Measurements from ENCODE around the gene VIPR1.

The VIPR1 gene

DNA sequence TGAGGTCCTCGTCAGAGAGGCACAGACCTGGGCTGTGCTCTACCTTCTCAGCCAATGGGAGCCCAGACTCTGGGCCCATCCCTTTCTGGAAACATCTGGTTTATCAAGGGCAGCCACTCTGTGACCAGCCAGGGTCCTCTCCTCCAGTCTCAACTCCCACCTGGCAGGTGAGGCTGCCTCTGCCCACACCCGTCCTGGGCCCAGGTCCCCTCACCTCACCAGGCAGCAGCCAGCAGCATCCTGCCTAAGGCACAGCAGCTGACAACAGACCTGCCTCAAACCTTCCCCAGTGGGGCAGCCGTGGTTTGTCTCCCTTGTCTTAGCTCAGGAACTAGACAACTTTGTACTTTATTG is 8.7 kb upstream of the VIPR1 start:
- no peak for TF ChIP-seq CTCF (IDR thresholded peaks at IDR 0.05; ENCODE audit: insufficient read depth, low read length, poor library complexity, severe bottlenecking)
- no peak for TF ChIP-seq EZH2phosphoT487 (conservative IDR thresholded peaks at IDR 0.05; ENCODE audit: low read length)
- H3K4me2 ChIP-seq (ENCODE audit: low read depth, low read length, poor library complexity, severe bottlenecking): no peak overlapping the region
- no peak overlapping the region for H2AFZ ChIP-seq (ENCODE audit: low read depth, low read length, severe bottlenecking)
- no peaks in the 10 kb centered on the region for H4K20me1 ChIP-seq (ENCODE audit: low read depth, low read length)
- no peaks in the 10 kb centered on the region for H3F3A ChIP-seq (ENCODE audit: insufficient read depth)
- no peaks in the 10 kb centered on the region for H3K9me2 ChIP-seq (replicated peaks; ENCODE audit: insufficient read depth, low read length)
- H3K27me3 ChIP-seq (ENCODE audit: low read length): no peaks in the 10 kb centered on the region
- no peak overlapping the region for H3K9ac ChIP-seq (ENCODE audit: low read length)
- no peak overlapping the region for H3K27ac ChIP-seq (ENCODE audit: low read depth, low read length)
- no peaks in the 10 kb centered on the region for H3K36me3 ChIP-seq (ENCODE audit: low read length)
- no peaks in the 10 kb centered on the region for H3K9me3 ChIP-seq (ENCODE audit: insufficient read depth, low read length)
- no peaks in the 10 kb centered on the region for H3K79me2 ChIP-seq (ENCODE audit: insufficient read depth, low read length)
- H3K4me3 ChIP-seq (ENCODE audit: insufficient read depth, low read length, poor library complexity, severe bottlenecking): no peak overlapping the region

DNA sequence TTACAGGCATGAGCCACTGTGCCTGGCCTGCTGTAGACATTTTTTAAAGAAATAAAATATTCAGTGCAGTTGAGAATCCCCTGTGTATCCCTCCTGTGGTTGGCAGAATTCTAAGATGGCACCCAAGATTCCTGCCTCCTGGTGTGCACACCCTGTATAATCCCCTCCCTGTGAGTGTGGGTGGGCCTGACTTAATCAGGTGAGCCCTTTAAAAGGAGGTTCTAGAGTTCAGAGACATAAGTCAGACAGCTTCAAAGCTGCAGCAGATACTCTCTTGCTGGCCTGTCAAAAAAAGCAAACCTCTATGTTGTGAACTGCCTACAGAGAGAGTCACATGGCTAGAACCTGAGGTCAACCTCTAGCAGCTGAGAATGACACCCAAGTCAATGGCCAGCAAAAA is 7.0 kb upstream of the VIPR1 start:
- Histone ChIP-seq H3K4me3 (ENCODE audit: insufficient read depth, low read length, poor library complexity, severe bottlenecking) (no peak overlapping the region), H3F3A (ENCODE audit: insufficient read depth) (no peaks in the 10 kb centered on the region), H3K4me2 (ENCODE audit: low read depth, low read length, poor library complexity, severe bottlenecking) (no peak overlapping the region), H3K9me2 (replicated peaks; ENCODE audit: insufficient read depth, low read length) (no peaks in the 10 kb centered on the region), H3K27me3 (ENCODE audit: low read length) (no peaks in the 10 kb centered on the region), H3K79me2 (ENCODE audit: insufficient read depth, low read length) (no peaks in the 10 kb centered on the region), H4K20me1 (ENCODE audit: low read depth, low read length) (no peaks in the 10 kb centered on the region), H3K9me3 (ENCODE audit: insufficient read depth, low read length) (no peaks in the 10 kb centered on the region), H3K9ac (ENCODE audit: low read length) (no peak overlapping the region), H3K36me3 (ENCODE audit: low read length) (no peaks in the 10 kb centered on the region), H3K27ac (ENCODE audit: low read depth, low read length) (no peak overlapping the region), H2AFZ (ENCODE audit: low read depth, low read length, severe bottlenecking) (no peak overlapping the region)
- TF ChIP-seq CTCF (IDR thresholded peaks at IDR 0.05; ENCODE audit: insufficient read depth, low read length, poor library complexity, severe bottlenecking): no peak
- TF ChIP-seq EZH2phosphoT487 (conservative IDR thresholded peaks at IDR 0.05; ENCODE audit: low read length): no peak

DNA sequence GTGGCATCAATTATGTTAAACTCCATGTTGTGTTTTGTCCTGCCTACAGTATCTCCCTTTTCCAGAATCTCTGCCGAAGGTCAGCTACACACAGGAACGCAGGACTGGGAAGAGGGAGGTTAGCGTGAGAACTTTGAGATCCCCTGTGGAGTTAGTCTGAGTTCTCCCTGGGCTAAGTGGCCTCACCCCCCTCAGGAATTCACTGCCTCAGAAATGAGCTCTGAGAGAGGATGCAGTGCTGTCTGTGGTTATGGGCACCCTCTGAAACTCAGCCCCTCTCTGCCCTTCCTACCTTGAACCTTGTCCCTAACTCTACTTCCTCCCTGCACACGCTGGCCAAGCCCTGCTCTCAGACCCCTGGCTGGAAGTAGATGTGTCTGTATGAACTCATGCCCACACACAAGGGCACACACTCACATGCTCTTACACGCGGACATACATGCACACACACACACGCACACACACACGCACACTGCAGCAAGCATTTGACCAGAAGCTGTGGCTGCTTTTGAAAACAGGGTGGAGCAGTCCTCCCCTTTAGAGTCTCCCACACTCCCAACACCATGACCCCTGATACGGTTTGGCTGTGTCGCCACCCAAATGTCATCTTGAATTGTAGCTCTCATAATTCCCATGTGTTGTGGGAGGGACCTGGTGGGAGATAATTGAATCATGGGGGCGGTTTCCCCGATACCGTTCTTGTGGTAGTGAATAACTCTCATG is 5.3 kb upstream of the VIPR1 start:
- no peak overlapping the region for H3K9ac ChIP-seq (ENCODE audit: low read length)
- no peaks in the 10 kb centered on the region for H4K20me1 ChIP-seq (ENCODE audit: low read depth, low read length)
- no peaks in the 10 kb centered on the region for H3F3A ChIP-seq (ENCODE audit: insufficient read depth)
- no peaks in the 10 kb centered on the region for H3K9me2 ChIP-seq (replicated peaks; ENCODE audit: insufficient read depth, low read length)
- no peaks in the 10 kb centered on the region for H3K79me2 ChIP-seq (ENCODE audit: insufficient read depth, low read length)
- H3K27ac ChIP-seq (ENCODE audit: low read depth, low read length): no peak overlapping the region
- TF ChIP-seq CTCF (IDR thresholded peaks at IDR 0.05; ENCODE audit: insufficient read depth, low read length, poor library complexity, severe bottlenecking): no peak
- no peak for TF ChIP-seq EZH2phosphoT487 (conservative IDR thresholded peaks at IDR 0.05; ENCODE audit: low read length)
- no peak overlapping the region for H3K4me3 ChIP-seq (ENCODE audit: insufficient read depth, low read length, poor library complexity, severe bottlenecking)
- no peak overlapping the region for H3K4me2 ChIP-seq (ENCODE audit: low read depth, low read length, poor library complexity, severe bottlenecking)
- H2AFZ ChIP-seq (ENCODE audit: low read depth, low read length, severe bottlenecking): no peak overlapping the region
- no peaks in the 10 kb centered on the region for H3K9me3 ChIP-seq (ENCODE audit: insufficient read depth, low read length)
- H3K36me3 ChIP-seq (ENCODE audit: low read length): no peaks in the 10 kb centered on the region
- no peaks in the 10 kb centered on the region for H3K27me3 ChIP-seq (ENCODE audit: low read length)

Data from SU-DHL-6 (cell line).